ENCODE measurements around the gene SLC16A13.

GRCh38 chr17:6997171-6997570, 38.6 kb upstream of the SLC16A13 start:
- TF ChIP-seq CTCF (IDR thresholded peaks at IDR 0.05), result no peak
- no peak for TF ChIP-seq POLR2A (IDR thresholded peaks at IDR 0.05)

Measured in right lobe of liver (tissue), 4 donors.